Activated CD8-positive, alpha-beta memory T cell treated with anti-CD3 and anti-CD28 coated beads, Interleukin-2, amount 10 ng/mL, durations not matched to agents 7 days and 5 days (primary cell): ENCODE data around the gene CPAMD8. TPM values are rescaled to one million over a fixed set of nuclear protein-coding genes. Genes with fewer than 3 reads are reported as not detected.
A peak's percentile ranks its signal among the peaks of the same experiment; 100 is the strongest.
"Not testable (repeated sequence)": the region's sequence is repeated elsewhere in the genome, so short reads cannot be mapped to it uniquely, and the experiment has no call there.

Experiments used
- ATAC-seq: fragments of 150-1000 bp; cut with Tn5 transposase; one replicate; pipeline ENCODE4 v1.10.0; 2021; ENCODE audit warnings: moderate library complexity
- CTCF ChIA-PET: fragments of 350-600 bp; sonication (Branson Sonifier 250); formaldehyde crosslinking; loops from one replicate; lab custom pipeline; 2021; ENCODE audit warnings: antibody characterized with exemption; lab: Charles Lee
- DNase-seq: peaks from one replicate; pipeline ENCODE4 v3.0.0-alpha.2; 2020
- H3K27ac Mint-ChIP-seq: one replicate; pipeline ENCODE4 v1.8.0; 2021; ENCODE audit warnings: mild to moderate bottlenecking, mixed read lengths
- H3K27me3 Mint-ChIP-seq: one replicate; pipeline ENCODE4 v1.8.0; 2021; ENCODE audit warnings: mixed read lengths
- H3K36me3 Mint-ChIP-seq: one replicate; pipeline ENCODE4 v1.8.0; 2021; ENCODE audit warnings: mild to moderate bottlenecking, mixed read lengths
- H3K4me1 Mint-ChIP-seq: one replicate; pipeline ENCODE4 v1.8.0; 2021; ENCODE audit warnings: mixed read lengths
- H3K4me3 Mint-ChIP-seq: one replicate; pipeline ENCODE4 v1.8.0; 2021; ENCODE audit warnings: mild to moderate bottlenecking, moderate library complexity, mixed read lengths
- H3K9me3 Mint-ChIP-seq: one replicate; pipeline ENCODE4 v1.8.0; 2022; ENCODE audit warnings: low read depth, mixed read lengths
- total RNA-seq, 2 experiments: library from RNA; stranded (reverse); gene quantifications; one replicate each; pipeline ENCODE4 v1.2.3, GENCODE V29; 2021

CPAMD8 gene
- total RNA-seq, 2 experiments from 2014 or later, result 0.21 to 1.3 TPM

- no peak for DNase-seq
- Mint-ChIP-seq H3K4me1 (no peaks in the 10 kb centered on the region), H3K27ac (no peak overlapping the region), H3K36me3 (no peaks in the 10 kb centered on the region), H3K27me3 (no peaks in the 10 kb centered on the region), H3K9me3 (peaks cover 12% of the 10 kb centered on the region), H3K4me3 (no peak overlapping the region)
- ATAC-seq, result no peak
- CTCF ChIA-PET, result no interaction called here
Observed at GRCh38 chr19:16945364-16945714, 81.3 kb downstream of the CPAMD8 start.

- CTCF ChIA-PET, result no interaction called here
- no peak for ATAC-seq
- no peaks in the 10 kb centered on the region for H3K27me3 Mint-ChIP-seq
- no peak overlapping the region for H3K27ac Mint-ChIP-seq
- no peak overlapping the region for H3K4me3 Mint-ChIP-seq
- DNase-seq, result no peak
- H3K4me1 Mint-ChIP-seq, result no peaks in the 10 kb centered on the region
- no peaks in the 10 kb centered on the region for H3K36me3 Mint-ChIP-seq
- peaks cover 12% of the 10 kb centered on the region for H3K9me3 Mint-ChIP-seq
Observed at GRCh38 chr19:16944626-16945363, 81.8 kb downstream of the CPAMD8 start.

GRCh38 chr19:16943942-16944625 is 82.5 kb downstream of the CPAMD8 start:
- no peak for ATAC-seq
- DNase-seq, result peak; percentile 25
- Mint-ChIP-seq H3K4me3 (no peak overlapping the region), H3K36me3 (no peaks in the 10 kb centered on the region), H3K27me3 (no peaks in the 10 kb centered on the region), H3K4me1 (no peaks in the 10 kb centered on the region), H3K9me3 (peaks cover 12% of the 10 kb centered on the region), H3K27ac (no peak overlapping the region)
- CTCF ChIA-PET, result interaction anchor here (0.6 kb wide), 1 partner anchor 133 kb away, joined by 3 read pairs; no protein-coding TSS in a partner anchor

GRCh38 chr19:16943090-16943489 is 83.5 kb downstream of the CPAMD8 start:
- H3K27me3 Mint-ChIP-seq, H3K27ac Mint-ChIP-seq, H3K4me1 Mint-ChIP-seq, CTCF ChIA-PET, H3K4me3 Mint-ChIP-seq, ATAC-seq, H3K36me3 Mint-ChIP-seq: not testable (repeated sequence)
- H3K9me3 Mint-ChIP-seq, result peaks cover 12% of the 10 kb centered on the region
- peak; percentile 21 for DNase-seq

GRCh38 chr19:16942583-16942982 is 84.0 kb downstream of the CPAMD8 start:
- no peak for ATAC-seq
- Mint-ChIP-seq H3K27ac (no peak overlapping the region), H3K4me3 (no peak overlapping the region), H3K9me3 (peaks cover 10% of the 10 kb centered on the region), H3K4me1 (no peaks in the 10 kb centered on the region), H3K27me3 (no peaks in the 10 kb centered on the region), H3K36me3 (no peaks in the 10 kb centered on the region)
- DNase-seq, result peak; percentile 8
- CTCF ChIA-PET, result no interaction called here

GRCh38 chr19:16940626-16941025 is 86.0 kb downstream of the CPAMD8 start:
- ATAC-seq (no peak), DNase-seq (no peak)
- Mint-ChIP-seq H3K4me1 (no peaks in the 10 kb centered on the region), H3K9me3 (no peaks in the 10 kb centered on the region), H3K4me3 (no peak overlapping the region), H3K27me3 (no peaks in the 10 kb centered on the region), H3K36me3 (no peaks in the 10 kb centered on the region), H3K27ac (no peak overlapping the region)
- CTCF ChIA-PET, result interaction anchor here (1.2 kb wide), 1 partner anchor 24 kb away, joined by 3 read pairs; no protein-coding TSS in a partner anchor

- H3K4me3 Mint-ChIP-seq, H3K4me1 Mint-ChIP-seq, DNase-seq, H3K27me3 Mint-ChIP-seq, H3K9me3 Mint-ChIP-seq, H3K27ac Mint-ChIP-seq, ATAC-seq, H3K36me3 Mint-ChIP-seq: not testable (repeated sequence)
- CTCF ChIA-PET, result interaction anchor here (1.2 kb wide), 1 partner anchor 24 kb away, joined by 3 read pairs; no protein-coding TSS in a partner anchor
Observed at GRCh38 chr19:16940063-16940462, 86.5 kb downstream of the CPAMD8 start.

- H3K4me3 Mint-ChIP-seq, result no peak overlapping the region
- peaks cover 10% of the 10 kb centered on the region for H3K27me3 Mint-ChIP-seq
- H3K27ac Mint-ChIP-seq, result no peak overlapping the region
- H3K9me3 Mint-ChIP-seq, result peaks cover 16% of the 10 kb centered on the region
- no peak for DNase-seq
- CTCF ChIA-PET, result no interaction called here
- no peaks in the 10 kb centered on the region for H3K4me1 Mint-ChIP-seq
- ATAC-seq, result no peak
- no peaks in the 10 kb centered on the region for H3K36me3 Mint-ChIP-seq
Observed at GRCh38 chr19:16938211-16938610, 88.4 kb downstream of the CPAMD8 start.

- CTCF ChIA-PET, H3K4me3 Mint-ChIP-seq, ATAC-seq, DNase-seq, H3K27ac Mint-ChIP-seq, H3K4me1 Mint-ChIP-seq, H3K36me3 Mint-ChIP-seq: not testable (repeated sequence)
- peaks cover 11% of the 10 kb centered on the region for H3K27me3 Mint-ChIP-seq
- peaks cover 16% of the 10 kb centered on the region for H3K9me3 Mint-ChIP-seq
Observed at GRCh38 chr19:16937796-16938195, 88.8 kb downstream of the CPAMD8 start.

GRCh38 chr19:16936901-16937300 is 89.7 kb downstream of the CPAMD8 start:
- no peaks in the 10 kb centered on the region for H3K4me1 Mint-ChIP-seq
- CTCF ChIA-PET, result no interaction called here
- H3K36me3 Mint-ChIP-seq, result no peaks in the 10 kb centered on the region
- DNase-seq (no peak), ATAC-seq (no peak)
- peaks cover 16% of the 10 kb centered on the region for H3K9me3 Mint-ChIP-seq
- H3K4me3 Mint-ChIP-seq, result no peak overlapping the region
- peaks cover 11% of the 10 kb centered on the region for H3K27me3 Mint-ChIP-seq
- no peak overlapping the region for H3K27ac Mint-ChIP-seq

GRCh38 chr19:16934489-16934888 is 92.1 kb downstream of the CPAMD8 start:
- no peaks in the 10 kb centered on the region for H3K4me1 Mint-ChIP-seq
- no peak for DNase-seq
- H3K9me3 Mint-ChIP-seq, result peaks cover 16% of the 10 kb centered on the region
- CTCF ChIA-PET, result no interaction called here
- no peak overlapping the region for H3K4me3 Mint-ChIP-seq
- peaks cover 11% of the 10 kb centered on the region for H3K27me3 Mint-ChIP-seq
- H3K27ac Mint-ChIP-seq, result no peak overlapping the region
- ATAC-seq, result no peak
- H3K36me3 Mint-ChIP-seq, result no peaks in the 10 kb centered on the region

GRCh38 chr19:16931306-16931705 is 95.3 kb downstream of the CPAMD8 start:
- H3K4me1 Mint-ChIP-seq, result no peaks in the 10 kb centered on the region
- CTCF ChIA-PET, result no interaction called here
- no peak overlapping the region for H3K4me3 Mint-ChIP-seq
- H3K27me3 Mint-ChIP-seq, result peaks cover 11% of the 10 kb centered on the region
- H3K36me3 Mint-ChIP-seq, result peaks cover 5% of the 10 kb centered on the region
- peaks cover 21% of the 10 kb centered on the region for H3K9me3 Mint-ChIP-seq
- DNase-seq (no peak), ATAC-seq (no peak)
- no peak overlapping the region for H3K27ac Mint-ChIP-seq

- no peaks in the 10 kb centered on the region for H3K4me1 Mint-ChIP-seq
- peaks cover 21% of the 10 kb centered on the region for H3K9me3 Mint-ChIP-seq
- peaks cover 11% of the 10 kb centered on the region for H3K27me3 Mint-ChIP-seq
- no peak overlapping the region for H3K4me3 Mint-ChIP-seq
- peaks cover 5% of the 10 kb centered on the region for H3K36me3 Mint-ChIP-seq
- CTCF ChIA-PET, result no interaction called here
- ATAC-seq (no peak), DNase-seq (no peak)
- H3K27ac Mint-ChIP-seq, result no peak overlapping the region
Observed at GRCh38 chr19:16930753-16931152, 95.9 kb downstream of the CPAMD8 start.

- Mint-ChIP-seq H3K9me3 (peaks cover 13% of the 10 kb centered on the region), H3K4me3 (no peak overlapping the region)
- CTCF ChIA-PET, result no interaction called here
Observed at GRCh38 chr19:16928916-16929315, 97.7 kb downstream of the CPAMD8 start.

More at GRCh38 chr19:16928916-16929315, 97.7 kb downstream of the CPAMD8 start:
- no peak for ATAC-seq
- H3K4me1 Mint-ChIP-seq, result no peaks in the 10 kb centered on the region
- peaks cover 7% of the 10 kb centered on the region for H3K36me3 Mint-ChIP-seq
- DNase-seq, result no peak
- H3K27ac Mint-ChIP-seq, result no peak overlapping the region
- peaks cover 8% of the 10 kb centered on the region for H3K27me3 Mint-ChIP-seq
